T-helper 1 cell (primary cell): ENCODE measurements around the gene CDCA7.
"Not testable (repeated sequence)": the region's sequence is repeated elsewhere in the genome, so short reads cannot be mapped to it uniquely, and the experiment has no call there.

Source experiments
- DNase-seq, 5 donors: peaks; one replicate each; pipeline ENCODE4 v3.0.0-alpha.2; 2012 to 2020

The CDCA7 gene

GRCh38 chr2:173359231-173359630 lies 4.6 kb downstream of the CDCA7 start:
- DNase-seq = peak in 1 of 5 donors; percentile 69

GRCh38 chr2:173370198-173370597 lies 15.5 kb downstream of the CDCA7 start:
- peak in 1 of 5 donors; percentile 48 for DNase-seq

GRCh38 chr2:173371023-173371422 lies 16.4 kb downstream of the CDCA7 start:
- no peak for DNase-seq

GRCh38 chr2:173373290-173373689 lies 18.6 kb downstream of the CDCA7 start:
- no peak for DNase-seq

- no peak for DNase-seq
Measured at GRCh38 chr2:173374634-173375033, 20.0 kb downstream of the CDCA7 start.

- not testable (repeated sequence) for DNase-seq
Measured at GRCh38 chr2:173385534-173385933, 30.9 kb downstream of the CDCA7 start.

GRCh38 chr2:173386021-173386737 lies 31.5 kb downstream of the CDCA7 start:
- no peak for DNase-seq

- no peak for DNase-seq
Measured at GRCh38 chr2:173386738-173387065, 32.0 kb downstream of the CDCA7 start.

GRCh38 chr2:173387079-173387478 lies 32.4 kb downstream of the CDCA7 start:
- DNase-seq = no peak

GRCh38 chr2:173387660-173388059 lies 33.0 kb downstream of the CDCA7 start:
- DNase-seq = no peak

- DNase-seq = no peak
Measured at GRCh38 chr2:173388795-173389194, 34.1 kb downstream of the CDCA7 start.

- no peak for DNase-seq
Measured at GRCh38 chr2:173390036-173390435, 35.4 kb downstream of the CDCA7 start.

GRCh38 chr2:173392731-173393130 lies 38.1 kb downstream of the CDCA7 start:
- no peak for DNase-seq

- no peak for DNase-seq
Measured at GRCh38 chr2:173393186-173393585, 38.5 kb downstream of the CDCA7 start.

GRCh38 chr2:173393636-173394035 lies 39.0 kb downstream of the CDCA7 start:
- no peak for DNase-seq

GRCh38 chr2:173394091-173394974 lies 39.7 kb downstream of the CDCA7 start:
- DNase-seq = no peak

GRCh38 chr2:173395567-173396351 lies 41.1 kb downstream of the CDCA7 start:
- no peak for DNase-seq

GRCh38 chr2:173397539-173397938 lies 42.9 kb downstream of the CDCA7 start:
- DNase-seq = no peak

- DNase-seq = no peak
Measured at GRCh38 chr2:173399229-173399628, 44.6 kb downstream of the CDCA7 start.

- no peak for DNase-seq
Measured at GRCh38 chr2:173400760-173401159, 46.1 kb downstream of the CDCA7 start.

GRCh38 chr2:173401716-173402326 lies 47.1 kb downstream of the CDCA7 start:
- DNase-seq = no peak

- peak; percentile 25 to 73 (median 53) for DNase-seq
Measured at GRCh38 chr2:173402405-173402974, 47.8 kb downstream of the CDCA7 start.
